ENCODE data around the gene RNF113B.

Gene RNF113B

DNA sequence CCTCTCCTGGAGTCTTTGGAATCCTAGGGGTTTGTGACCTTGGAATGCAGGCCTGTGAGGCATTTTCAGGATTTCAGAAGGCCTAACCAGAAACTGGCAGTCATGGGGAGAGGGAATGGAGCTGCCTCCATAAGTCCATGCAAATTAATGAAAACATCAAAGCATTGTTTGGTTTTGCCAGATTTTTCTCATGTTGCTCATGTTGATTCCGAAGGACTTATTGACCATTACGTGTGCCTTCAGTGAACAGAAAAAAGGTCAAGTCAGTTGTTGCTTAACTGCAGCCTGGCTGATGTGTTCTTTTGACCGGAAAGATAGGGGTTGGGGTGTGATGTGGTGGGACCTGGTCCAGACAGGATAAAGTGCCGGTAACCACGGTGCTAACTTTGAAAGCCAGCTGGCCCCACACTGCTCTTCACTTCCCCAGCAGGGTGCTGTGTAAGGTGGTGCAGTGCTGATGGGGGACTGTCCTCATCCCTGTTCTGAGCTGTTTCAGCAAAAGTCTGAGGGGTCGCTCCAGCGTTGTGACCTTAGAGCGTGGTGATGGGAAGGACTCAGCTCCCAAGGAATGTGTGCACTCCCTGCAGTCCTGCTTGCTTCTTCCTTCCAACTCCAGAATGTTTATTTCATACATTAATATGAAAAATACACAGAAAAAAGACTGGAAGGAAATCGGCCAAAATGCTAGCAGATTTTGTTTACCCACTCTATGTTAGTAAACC, 3.5 kb downstream of the RNF113B start:
- DNase-seq: no peak

DNA sequence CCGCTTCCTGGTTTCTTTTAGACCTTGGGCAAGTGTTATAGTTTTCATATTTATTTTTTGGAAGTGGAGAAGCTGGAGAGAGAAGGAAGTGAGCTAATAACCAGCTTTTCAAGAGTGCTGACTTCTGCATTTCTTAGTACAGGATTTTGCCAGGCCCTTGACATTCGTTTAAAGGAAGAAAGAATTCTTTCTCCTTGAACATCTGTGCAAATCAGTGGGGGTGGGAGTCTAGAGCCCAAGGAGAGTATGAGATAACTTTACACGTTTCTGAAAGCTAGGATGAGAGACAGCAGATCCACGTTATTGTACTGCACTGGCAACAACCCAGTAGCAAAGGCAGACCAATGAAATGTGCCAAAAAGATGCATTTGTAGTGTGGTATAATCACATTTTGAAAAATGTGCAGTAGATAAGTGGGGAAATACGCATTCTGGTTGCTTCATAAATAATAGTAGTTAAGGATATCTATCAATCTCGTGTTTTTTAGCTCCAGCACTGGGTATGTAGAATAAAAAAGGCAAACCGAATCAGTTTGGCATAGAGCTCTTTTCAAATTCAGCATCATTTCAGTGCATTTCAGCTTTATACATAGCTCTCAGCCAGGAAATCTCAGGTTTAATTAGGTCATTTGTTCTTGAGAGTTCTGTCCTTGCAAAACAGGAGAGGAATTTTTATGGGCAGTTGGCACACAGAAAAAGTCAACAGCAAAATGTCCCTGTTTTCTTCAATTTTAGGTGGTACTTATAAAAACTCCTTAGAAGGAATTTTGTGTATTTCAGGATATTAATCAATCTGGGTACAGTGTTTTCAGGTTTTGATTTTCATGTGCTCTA, 4.3 kb downstream of the RNF113B start:
- DNase-seq: no peak

- DNase-seq: no peak
These were observed 5.0 kb downstream of the RNF113B start for GRCh38 chr13:98171900-98172589.

DNA sequence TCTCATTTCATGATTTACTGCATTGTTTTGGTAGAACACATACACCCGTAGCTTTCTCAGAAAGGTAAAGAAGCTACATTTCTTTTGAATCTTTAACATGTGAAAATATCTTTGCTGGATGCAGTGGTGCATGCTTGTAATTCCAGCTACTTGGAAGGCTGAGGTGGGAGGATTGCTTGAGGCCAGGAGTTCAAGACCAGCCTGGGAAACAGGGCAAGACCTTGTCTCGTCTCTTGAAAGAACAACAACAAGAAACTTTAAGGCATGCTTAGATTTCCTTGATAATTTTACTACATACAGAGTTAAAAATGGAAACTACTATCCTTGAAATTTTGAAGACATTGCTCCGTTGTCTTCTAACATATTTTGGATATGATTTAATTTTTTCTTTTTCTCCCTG, 7.7 kb downstream of the RNF113B start:
- DNase-seq: no peak

DNA sequence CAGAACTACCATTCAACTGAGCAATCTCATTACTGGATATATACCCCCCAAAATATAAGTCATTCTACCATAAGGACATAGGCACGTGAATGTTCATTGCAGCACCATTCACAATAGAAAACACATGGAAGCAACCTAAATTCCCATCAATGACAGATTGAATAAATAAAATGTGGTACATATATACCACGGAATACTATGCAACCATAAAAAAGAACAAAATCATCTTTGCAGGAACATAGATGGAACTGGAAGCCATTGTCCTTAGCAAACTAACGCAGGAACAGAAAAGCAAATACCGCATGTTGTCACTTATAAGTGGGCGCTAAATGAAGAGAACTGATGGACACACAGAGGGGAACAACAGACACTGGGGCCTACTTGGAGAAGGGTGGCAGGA, 14.1 kb downstream of the RNF113B start:
- DNase-seq: no peak

- no peak for DNase-seq
These were observed 18.7 kb downstream of the RNF113B start for GRCh38 chr13:98158172-98158899.

DNA sequence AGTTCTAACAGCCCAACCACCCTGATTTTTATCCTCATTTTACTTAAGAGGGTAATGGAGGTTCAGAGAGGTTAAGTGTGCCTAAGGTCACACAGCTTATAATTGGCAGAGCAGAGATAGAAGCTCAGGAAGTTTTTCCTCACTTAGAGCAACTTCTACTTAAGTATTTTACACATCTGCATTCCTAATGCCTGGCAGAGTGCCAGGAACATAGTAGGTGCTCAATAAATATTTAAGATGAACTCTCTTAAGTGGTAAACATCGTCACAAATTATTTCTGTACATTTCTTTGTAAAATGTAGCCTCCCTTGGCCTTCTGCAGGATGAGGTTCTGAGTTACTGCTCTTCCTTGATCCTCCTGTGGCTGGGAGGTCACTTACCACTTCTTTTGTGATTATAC, 19.5 kb downstream of the RNF113B start:
- DNase-seq: no peak

DNA sequence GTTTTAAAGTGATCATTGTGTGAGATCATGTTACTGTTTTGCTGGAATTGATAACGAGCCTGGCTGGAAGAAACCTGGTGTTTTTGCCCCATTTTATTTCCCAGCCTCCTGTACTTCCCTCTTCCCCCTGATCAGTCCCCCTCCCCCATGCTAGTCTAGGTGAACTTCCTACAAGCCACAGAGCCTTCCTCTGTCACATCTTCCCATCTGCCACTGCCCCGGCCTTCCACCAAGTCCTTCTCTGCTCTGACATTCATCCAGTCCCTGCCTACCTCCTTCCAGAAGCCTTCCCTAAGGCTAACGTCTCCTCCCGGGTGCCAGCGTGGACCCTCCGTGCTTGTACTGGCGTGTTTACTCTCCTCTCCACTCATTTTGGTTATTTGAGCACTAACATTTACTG, 19.9 kb downstream of the RNF113B start:
- no peak for DNase-seq

- DNase-seq: no peak
These were observed 20.8 kb downstream of the RNF113B start for GRCh38 chr13:98156259-98156658.

DNA sequence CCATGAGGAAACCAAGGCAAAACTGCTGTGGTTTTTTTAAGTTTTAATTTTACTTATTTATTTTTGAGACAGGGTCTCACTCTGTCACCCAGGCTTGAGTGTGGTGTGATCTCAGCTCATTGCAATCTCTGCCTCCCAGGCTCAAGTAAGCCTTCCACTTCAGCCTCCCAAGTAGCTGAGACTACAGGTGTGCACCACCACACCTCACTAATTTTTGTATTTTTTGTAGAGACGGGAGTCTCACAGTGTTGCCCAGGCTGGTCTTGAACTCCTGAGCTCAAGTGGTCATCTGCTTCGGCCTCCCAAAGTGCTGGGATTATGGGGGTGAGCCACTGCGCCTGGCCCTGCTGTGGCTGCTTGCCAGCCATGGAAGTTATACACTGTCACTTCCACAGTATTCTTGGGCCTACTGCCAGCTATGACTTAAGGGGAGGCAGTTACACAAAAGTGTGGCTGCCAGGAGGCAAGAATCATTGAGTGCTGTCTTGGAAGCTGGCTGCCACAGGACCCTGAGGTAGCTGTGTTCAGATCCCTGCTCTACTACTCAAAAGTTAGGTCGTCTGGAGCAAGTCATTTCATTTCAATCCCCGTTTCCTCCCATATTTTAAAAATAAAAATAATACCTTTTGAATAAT, 21.5 kb downstream of the RNF113B start:
- DNase-seq: no peak

DNA sequence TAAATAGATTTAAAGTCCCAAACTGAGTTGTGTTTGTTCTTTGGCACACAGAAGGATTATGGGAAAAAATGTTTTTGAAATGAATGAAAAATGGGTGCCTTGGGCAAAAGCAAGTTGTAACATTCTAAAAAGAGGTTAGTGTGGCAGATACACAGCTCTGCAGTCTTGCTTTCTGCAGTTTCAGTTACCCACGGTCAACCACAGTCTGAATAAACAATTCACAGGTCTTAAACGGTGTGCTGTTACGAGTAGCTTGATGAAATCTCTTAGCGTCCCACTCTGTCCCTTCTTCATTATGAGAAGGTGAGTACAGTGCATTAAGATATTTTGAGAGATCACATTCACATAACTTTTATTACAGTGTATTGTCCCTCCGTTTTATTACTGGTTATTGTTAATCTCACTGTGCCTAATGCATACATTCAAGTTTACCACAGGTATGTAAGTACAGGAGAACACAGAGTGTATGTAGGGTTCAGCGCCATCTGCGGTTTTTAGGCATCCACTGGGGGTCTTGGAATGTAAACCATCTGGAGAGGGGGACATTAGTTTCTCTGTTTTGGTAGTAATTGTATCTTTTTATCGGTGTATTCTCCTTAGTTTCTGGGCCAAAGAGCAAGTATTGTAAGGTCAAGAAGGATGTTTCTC, 26.1 kb downstream of the RNF113B start:
- DNase-seq: no peak

- no peak for DNase-seq
These were observed 29.5 kb downstream of the RNF113B start for GRCh38 chr13:98147521-98147920.

GRCh38 chr13:98144801-98145350, 32.2 kb downstream of the RNF113B start:
- no peak for DNase-seq

- no peak for DNase-seq
These were observed 32.9 kb downstream of the RNF113B start for GRCh38 chr13:98144027-98144741.

DNA sequence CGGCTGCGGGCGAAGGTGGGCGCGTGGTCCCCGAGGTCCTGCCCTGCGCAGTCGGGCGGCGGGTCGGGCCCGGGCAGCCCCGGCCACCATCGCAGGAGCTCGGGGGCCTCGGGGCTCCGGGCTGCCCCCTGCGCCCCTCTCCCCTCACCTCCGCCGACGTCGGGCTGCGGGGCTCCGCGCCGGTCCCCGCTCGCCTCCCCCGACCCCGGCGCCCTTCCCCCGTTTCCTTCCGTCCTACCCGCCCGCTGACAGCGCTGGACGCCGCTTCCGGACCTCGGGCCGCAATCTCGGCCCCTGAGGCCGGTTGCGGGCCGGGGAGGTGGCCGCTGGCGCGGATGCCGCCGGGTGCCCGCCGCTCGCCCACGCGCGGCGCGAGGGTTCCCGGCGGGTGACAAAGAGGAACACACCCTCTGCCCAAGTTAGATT, 33.5 kb downstream of the RNF113B start:
- no peak for DNase-seq

GRCh38 chr13:98143157-98143553, 33.9 kb downstream of the RNF113B start:
- DNase-seq: no peak

GRCh38 chr13:98142380-98143156, 34.5 kb downstream of the RNF113B start, which contains the start of gene FARP1:
Gene FARP1, plus strand, starts transcription at chr13:98143094. Its CDS starts 70,149 bp downstream, at chr13:98213243.
- peak; percentile 38 to 51 for DNase-seq

- no peak for DNase-seq
These were observed 35.3 kb downstream of the RNF113B start for GRCh38 chr13:98141509-98142379.

DNA sequence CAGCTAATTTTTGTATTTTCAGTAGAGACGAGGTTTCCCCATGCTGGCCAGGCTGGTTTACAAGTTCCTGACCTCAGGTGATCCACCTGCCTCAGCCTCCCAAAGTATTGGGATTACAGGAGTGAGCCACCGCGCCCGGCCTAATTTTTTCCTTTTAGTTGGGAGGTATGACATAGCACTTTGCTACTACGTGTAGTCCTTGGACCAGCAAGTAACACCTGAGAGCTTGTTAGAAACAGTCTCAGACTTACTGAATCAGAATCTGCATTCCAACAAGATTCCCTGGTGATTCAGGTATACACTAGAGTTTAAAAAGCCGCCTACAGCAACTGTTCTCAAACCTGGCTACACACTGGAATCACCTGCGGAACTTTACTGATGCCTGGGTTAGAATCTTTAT, 36.0 kb downstream of the RNF113B start:
- DNase-seq: no peak
